Measurements from ENCODE around the gene ZNF346.
"Not testable (repeated sequence)": the region's sequence is repeated elsewhere in the genome, so short reads cannot be mapped to it uniquely, and the experiment has no call there.

ZNF346 gene

GRCh38 chr5:177022386-177023302 lies at the start of gene ZNF346:
Gene ZNF346, plus strand, starts transcription at chr5:177022696. Its CDS starts 43 bp downstream, at chr5:177022739.
- DNase-seq (ENCODE audit: low read depth): peak; percentile 79
- peak within 1 kb of the TSS; percentile 86 for H3K4me3 ChIP-seq (ENCODE audit: low read depth, low read length)
- in situ Hi-C loops (cut with HindIII; ENCODE audit: low sequenced_read_pairs): no loop called here
- TF ChIP-seq CTCF (IDR thresholded peaks at IDR 0.05; ENCODE audit: low read depth, low read length, missing control alignments): peak; percentile 54

GRCh38 chr5:176979669-176980068 lies 42.8 kb upstream of the ZNF346 start:
- in situ Hi-C loops (cut with HindIII; ENCODE audit: low sequenced_read_pairs): no loop called here
- no peak overlapping the region for H3K4me3 ChIP-seq (ENCODE audit: low read depth, low read length)
- no peak for DNase-seq (ENCODE audit: low read depth)
- no peak for TF ChIP-seq CTCF (IDR thresholded peaks at IDR 0.05; ENCODE audit: low read depth, low read length, missing control alignments)

GRCh38 chr5:176980818-176981217 lies 41.7 kb upstream of the ZNF346 start:
- TF ChIP-seq CTCF (IDR thresholded peaks at IDR 0.05; ENCODE audit: low read depth, low read length, missing control alignments): no peak
- no peak overlapping the region for H3K4me3 ChIP-seq (ENCODE audit: low read depth, low read length)
- no peak for DNase-seq (ENCODE audit: low read depth)
- in situ Hi-C loops (cut with HindIII; ENCODE audit: low sequenced_read_pairs): no loop called here

- in situ Hi-C loops (cut with HindIII; ENCODE audit: low sequenced_read_pairs); DNase-seq (ENCODE audit: low read depth); H3K4me3 ChIP-seq (ENCODE audit: low read depth, low read length): not testable (repeated sequence)
Measured at GRCh38 chr5:176983112-176983511, 39.4 kb upstream of the ZNF346 start.

- in situ Hi-C loops (cut with HindIII; ENCODE audit: low sequenced_read_pairs); DNase-seq (ENCODE audit: low read depth): not testable (repeated sequence)
Measured at GRCh38 chr5:176983593-176983992, 38.9 kb upstream of the ZNF346 start.

GRCh38 chr5:176984176-176984575 lies 38.3 kb upstream of the ZNF346 start:
- DNase-seq (ENCODE audit: low read depth); H3K4me3 ChIP-seq (ENCODE audit: low read depth, low read length); in situ Hi-C loops (cut with HindIII; ENCODE audit: low sequenced_read_pairs): not testable (repeated sequence)

More at GRCh38 chr5:176983593-176983992, 38.9 kb upstream of the ZNF346 start:
- not testable (repeated sequence) for H3K4me3 ChIP-seq (ENCODE audit: low read depth, low read length)

GRCh38 chr5:176985516-176985915 lies 37.0 kb upstream of the ZNF346 start:
- DNase-seq (ENCODE audit: low read depth): no peak
- TF ChIP-seq CTCF (IDR thresholded peaks at IDR 0.05; ENCODE audit: low read depth, low read length, missing control alignments): no peak
- H3K4me3 ChIP-seq (ENCODE audit: low read depth, low read length): no peak overlapping the region
- in situ Hi-C loops (cut with HindIII; ENCODE audit: low sequenced_read_pairs): no loop called here

GRCh38 chr5:176986280-176986679 lies 36.2 kb upstream of the ZNF346 start:
- in situ Hi-C loops (cut with HindIII; ENCODE audit: low sequenced_read_pairs): no loop called here
- TF ChIP-seq CTCF (IDR thresholded peaks at IDR 0.05; ENCODE audit: low read depth, low read length, missing control alignments): no peak
- no peak overlapping the region for H3K4me3 ChIP-seq (ENCODE audit: low read depth, low read length)
- no peak for DNase-seq (ENCODE audit: low read depth)

Measured in astrocyte of the cerebellum (primary cell).